Esophagus squamous epithelium (tissue), 4 donors: Measurements from ENCODE around the gene TMEM140.

Experiments
- CTCF ChIP-seq, 6 experiments: fragments of 450-650 bp in 4 of 6; fragments of 200-600 bp in 2 of 6; sonication (generic) in 2 of 6; IDR thresholded peaks; one replicate each; pipeline ENCODE4 v1.5.1; 2016 to 2019; ENCODE audit warnings: antibody characterized with exemption in 6 of 6, mild to moderate bottlenecking in 4 of 6, moderate library complexity in 4 of 6
- POLR2A ChIP-seq, 4 donors: fragments of 450-650 bp; IDR thresholded peaks; one replicate each; pipeline ENCODE4 v1.6.1; 2017; ENCODE audit warnings: antibody characterized with exemption in 4 of 4, mild to moderate bottlenecking in 4 of 4, moderate library complexity in 3 of 4

GRCh38 chr7:135109976-135110375 lies 37.9 kb upstream of the TMEM140 start:
- no peak for TF ChIP-seq POLR2A (IDR thresholded peaks at IDR 0.05)
- no peak for TF ChIP-seq CTCF (IDR thresholded peaks at IDR 0.05)
